ENCODE measurements around the gene GPR101. TPM values are rescaled to one million over a fixed set of nuclear protein-coding genes. Genes with fewer than 3 reads are reported as not detected.

The GPR101 gene
- not detected in 2 replicates for total RNA-seq
- polyA plus RNA-seq (2012): not detected

DNA sequence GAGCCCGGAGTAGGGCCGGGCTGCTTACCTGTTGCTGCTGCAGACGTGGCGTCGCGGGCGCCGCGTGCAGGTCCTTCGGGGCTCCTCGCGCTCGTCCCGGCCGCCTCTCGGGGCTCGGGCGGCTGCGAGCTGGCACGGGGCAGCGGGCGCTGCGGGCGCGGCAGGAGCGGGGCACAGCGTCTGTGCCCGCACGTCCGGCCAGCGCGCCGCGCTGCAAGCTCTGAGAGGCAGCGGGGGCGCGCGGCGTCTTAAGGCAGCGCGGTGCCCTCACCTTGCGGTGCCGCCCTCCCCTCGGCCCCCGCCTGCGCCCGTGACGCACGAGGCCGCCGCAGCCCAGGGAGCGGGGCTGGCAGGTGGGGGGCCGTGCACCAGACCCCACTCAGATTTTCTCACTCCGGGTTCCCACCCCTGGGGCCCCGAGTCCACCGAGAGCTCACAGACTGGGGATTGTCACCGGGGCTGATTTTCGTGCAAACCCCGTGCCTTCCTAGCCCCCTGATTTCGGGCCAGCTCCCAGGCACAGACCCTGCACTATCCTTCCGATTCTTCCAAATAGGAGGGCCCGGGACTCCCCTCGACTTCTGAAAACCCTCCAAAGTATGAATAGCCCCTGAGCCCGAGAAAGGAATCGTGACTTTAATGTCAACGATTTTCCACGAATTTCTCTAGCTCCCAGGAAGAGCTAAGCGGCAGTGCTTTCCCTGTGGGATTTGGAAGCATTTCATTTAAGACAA, at the start of gene GPR101:
TSS of gene GPR101 (minus strand) at position 222 of the 734 bp plus-strand sequence. CDS start 2,321 bp downstream, outside the sequence.
- DNase-seq (ENCODE audit: low read depth): no peak

- no peak for DNase-seq (ENCODE audit: low read depth)
Measured at GRCh38 chrX:137081239-137081638, 47.4 kb upstream of the GPR101 start.

GRCh38 chrX:137072396-137072795, 38.6 kb upstream of the GPR101 start:
- DNase-seq (ENCODE audit: low read depth): peak; percentile 43

GRCh38 chrX:137071596-137071995, 37.8 kb upstream of the GPR101 start:
- DNase-seq (ENCODE audit: low read depth): peak; percentile 75

GRCh38 chrX:137067147-137067546, 33.4 kb upstream of the GPR101 start:
- no peak for DNase-seq (ENCODE audit: low read depth)

- DNase-seq (ENCODE audit: low read depth): no peak
Measured at GRCh38 chrX:137062915-137063617, 29.3 kb upstream of the GPR101 start.

DNA sequence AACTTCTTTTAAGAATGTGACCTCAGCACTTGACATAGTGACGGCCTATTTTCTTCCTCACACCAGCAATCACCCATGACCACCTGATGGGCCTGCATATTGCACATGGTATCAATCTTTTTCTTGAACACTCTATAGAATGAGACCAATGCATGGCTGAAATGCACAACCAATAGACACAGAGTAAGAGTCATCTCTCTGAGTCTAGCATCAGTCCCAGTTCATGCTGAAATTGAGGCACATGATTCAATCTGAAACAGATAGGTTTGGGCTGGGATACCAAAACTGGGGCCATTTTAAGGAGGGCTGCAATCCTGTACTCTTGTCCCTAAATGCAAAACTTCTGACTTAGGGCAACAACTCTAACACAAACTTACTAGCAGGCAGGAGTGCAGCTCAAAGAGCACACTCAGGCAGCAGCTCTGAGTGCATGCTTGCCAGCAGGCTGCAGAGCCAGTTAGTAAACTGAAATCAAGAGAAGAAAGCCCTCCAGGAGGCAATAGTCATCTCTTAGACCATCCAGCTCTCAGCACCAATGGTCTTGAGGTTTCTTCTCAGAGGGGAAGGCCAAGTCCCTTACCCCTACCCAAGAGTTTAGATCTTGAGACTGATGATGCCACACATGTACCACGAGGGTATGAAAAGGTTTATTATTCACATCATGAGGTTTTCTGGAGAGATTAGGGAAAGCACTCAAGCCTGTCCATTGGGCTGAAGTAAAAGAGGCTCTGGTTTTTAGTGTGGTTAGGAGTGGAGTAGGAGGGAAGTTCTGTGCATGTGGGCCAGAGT, 24.7 kb upstream of the GPR101 start:
- DNase-seq (ENCODE audit: low read depth): no peak

DNA sequence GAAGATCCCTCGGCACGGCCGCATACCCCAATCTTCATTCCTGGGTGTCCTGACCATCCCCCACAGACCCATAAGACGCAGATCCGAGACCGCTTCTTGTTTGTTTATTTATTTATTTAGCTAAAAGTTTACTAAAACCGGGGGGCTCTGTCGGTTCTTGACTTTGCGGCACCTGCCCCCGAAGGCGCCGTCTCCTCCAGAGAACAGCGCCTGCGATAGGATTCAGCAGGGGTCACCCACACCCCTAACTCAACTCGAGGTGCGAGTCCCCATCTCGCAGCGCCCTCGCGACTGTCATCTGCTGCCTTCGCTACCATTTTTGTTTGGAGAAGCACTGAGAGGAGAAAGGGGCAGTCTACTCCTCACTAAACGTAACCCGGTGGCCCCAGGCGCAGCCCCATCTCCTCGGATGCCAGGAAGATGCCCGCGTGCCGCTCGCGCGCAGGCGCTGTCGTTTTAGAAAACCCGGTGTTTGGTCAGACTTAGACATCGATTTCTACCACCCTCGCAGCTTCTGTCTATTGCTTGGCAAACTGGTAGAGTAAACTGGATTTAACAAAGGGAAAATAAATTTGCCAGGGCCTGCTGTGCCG, 18.9 kb upstream of the GPR101 start:
- DNase-seq (ENCODE audit: low read depth): no peak

- DNase-seq (ENCODE audit: low read depth): peak; percentile 48
Measured at GRCh38 chrX:137051978-137052642, 18.3 kb upstream of the GPR101 start.

DNA sequence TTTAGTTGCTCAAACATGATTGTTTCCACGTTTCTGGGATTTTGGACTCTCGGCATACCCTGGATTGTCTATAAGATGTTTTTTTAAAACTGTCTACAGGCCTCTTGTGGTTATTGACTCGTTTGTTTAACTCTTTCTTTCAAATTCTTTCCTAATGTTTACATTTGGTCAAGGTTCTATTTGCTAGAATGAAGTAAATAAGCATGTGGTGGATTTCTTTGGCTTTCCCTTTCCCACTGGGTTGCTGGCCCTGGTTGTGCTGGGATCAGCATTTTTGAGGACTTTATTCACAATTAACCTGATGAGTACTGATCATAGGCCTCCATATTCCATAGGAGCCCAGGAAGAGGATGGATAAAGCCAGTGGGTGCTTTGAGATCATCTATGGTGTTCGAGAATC, 11.1 kb upstream of the GPR101 start:
- DNase-seq (ENCODE audit: low read depth): no peak

GRCh38 chrX:137043736-137044135, 9.9 kb upstream of the GPR101 start:
- DNase-seq (ENCODE audit: low read depth): no peak

DNA sequence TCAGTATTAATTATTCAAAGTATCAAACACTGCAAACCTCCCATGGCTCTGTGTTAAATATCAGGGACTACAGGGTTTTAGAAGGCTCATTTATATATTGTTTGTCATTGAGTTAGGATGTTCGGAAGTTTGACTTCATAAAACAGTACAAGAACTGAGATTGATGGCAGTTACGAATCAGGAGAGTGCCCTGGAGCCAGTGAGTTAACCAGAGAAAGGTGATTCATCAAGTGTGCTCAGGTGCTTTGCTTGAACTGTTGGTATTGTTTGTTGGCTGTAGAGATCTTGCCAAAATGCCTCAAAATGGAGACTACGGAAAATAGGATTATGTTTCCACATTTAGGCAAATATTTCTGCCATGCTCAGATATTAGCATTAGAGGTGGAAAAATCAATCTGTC, 7.5 kb upstream of the GPR101 start:
- no peak for DNase-seq (ENCODE audit: low read depth)

DNA sequence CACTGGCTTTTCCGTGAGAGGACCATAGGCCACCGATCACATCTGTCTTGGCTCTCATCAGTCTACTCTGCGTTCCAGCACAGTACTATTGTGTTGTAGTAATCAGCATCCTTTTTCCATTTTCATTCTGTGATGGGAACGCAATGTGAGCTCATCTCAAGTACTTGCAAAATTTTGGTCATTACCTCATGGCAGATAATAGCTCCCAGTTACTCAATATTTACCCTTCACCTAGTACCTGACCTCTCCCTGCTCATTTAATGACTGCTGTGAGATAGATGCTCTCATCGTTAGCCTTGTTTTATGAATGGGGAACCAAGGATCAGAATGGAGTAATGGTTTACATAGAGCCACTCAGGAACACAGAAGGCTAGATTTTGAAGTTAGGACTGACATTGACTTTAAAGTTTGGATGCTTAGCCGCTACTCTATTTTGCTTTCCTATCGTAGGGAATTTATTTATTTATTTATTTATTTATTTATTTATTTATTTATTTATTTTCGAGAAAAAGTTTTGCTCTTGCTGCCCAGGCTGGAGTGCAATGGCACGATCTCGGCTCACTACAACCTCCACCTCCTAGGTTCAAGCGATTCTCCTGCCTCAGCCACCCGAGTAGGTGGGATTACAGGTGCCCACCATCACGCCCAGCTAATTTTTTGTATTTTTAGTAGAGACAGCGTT, 6.5 kb upstream of the GPR101 start:
- no peak for DNase-seq (ENCODE audit: low read depth)

DNA sequence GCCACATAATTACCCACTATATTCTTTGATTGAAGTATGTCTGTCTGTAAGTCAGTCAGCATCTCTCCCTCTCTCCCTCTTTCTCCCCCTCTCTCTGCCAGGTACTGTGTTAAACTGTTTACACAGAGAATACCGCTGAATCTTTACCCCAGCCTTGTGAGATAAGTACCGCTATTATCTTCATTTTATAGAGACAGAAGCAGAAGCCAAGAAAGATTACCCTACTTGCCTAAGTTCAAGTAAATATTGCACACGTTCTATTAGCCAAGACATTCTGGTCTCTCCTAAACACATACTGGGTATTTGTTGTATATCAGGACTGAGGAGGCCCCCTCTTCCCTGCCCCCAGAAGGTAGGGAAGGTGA, 695 bp upstream of the GPR101 start:
- DNase-seq (ENCODE audit: low read depth): no peak

DNA sequence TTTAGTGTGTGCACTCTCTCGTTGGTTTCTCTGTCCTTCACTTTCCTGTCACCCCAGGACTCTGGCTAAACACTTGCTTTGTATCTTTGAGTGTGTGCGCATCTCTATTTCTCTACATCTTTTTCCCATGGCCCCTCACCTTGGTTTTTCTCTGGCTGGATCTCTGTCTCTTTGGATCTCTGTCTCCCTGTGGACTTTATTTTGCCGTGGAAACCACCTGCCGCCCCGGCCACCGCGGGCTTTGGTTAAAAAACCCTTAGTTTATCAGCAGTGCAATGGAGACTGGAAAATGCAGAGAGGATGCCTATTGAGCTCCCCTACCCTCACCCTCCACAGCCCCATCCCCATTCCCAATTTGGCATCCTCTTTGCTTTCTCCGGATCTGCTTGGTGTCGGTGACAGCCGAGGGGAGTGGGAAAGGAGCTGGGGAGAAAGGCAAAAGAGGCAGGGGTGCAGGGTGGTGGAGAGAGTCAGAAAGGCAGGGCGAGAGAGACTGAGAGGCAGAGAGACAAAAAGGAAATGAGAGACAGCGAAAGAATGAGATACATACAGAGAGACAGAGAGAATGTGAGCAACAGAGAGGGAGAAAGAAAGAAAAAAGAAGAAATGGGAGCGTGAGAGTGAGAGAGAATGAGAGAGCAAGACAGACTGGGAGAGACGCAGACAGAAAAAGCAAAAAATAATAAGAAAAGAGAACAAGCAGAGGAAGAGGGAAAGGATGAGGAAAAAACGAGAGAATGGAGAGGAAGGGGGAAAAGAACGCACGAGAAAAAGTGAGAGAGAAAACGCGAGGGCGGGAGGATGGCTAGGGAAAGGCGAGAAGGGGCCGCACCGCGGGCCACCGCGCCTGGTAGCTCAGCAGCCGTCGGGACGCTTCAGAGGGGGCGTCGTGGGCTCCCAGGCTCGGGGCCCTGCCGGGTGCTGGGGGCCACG, 688 bp downstream of the GPR101 start:
- DNase-seq (ENCODE audit: low read depth): no peak

GRCh38 chrX:137032341-137032694, 1.5 kb downstream of the GPR101 start:
- DNase-seq (ENCODE audit: low read depth): no peak

DNA sequence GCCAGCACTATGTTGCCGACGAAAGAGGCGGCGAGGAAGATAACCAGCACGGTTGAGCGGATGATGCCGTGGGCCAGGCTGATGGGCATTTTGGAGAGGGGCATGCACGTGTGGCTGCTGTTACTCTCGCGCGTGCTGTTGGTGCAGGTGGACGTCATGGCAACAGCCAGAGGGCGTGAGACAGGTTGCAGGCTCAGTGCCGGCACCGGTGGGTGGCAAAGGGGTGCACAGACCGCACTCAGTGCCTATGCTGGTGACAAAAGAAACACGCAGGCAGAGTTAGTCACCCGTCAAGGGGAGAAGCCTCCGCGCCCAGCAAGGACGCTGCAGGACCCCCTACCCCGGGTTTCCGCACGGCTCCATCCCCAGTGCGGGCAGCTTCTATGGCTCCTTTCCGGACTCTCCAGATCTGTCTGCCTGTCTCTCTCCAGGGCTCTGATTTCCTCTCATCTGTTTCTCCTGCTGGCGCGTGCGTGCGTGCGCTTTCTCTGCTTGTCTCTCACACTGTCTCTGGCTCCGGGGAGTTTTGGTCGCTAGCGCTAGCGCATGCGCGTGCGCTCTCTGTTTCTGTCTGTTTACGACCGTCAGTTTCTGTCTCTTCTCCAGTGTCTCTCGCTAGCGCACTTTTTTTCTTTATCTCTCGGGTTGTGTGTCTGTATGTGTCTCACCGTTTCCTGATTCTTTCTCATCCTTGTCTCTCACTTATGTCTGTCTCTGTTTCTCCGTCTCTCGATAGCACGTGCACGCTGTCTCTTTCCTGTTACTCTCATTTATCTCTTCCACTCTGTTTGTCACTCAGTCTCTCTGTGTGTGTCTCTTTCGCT, 2.1 kb downstream of the GPR101 start:
- peak; percentile 47 for DNase-seq (ENCODE audit: low read depth)

DNA sequence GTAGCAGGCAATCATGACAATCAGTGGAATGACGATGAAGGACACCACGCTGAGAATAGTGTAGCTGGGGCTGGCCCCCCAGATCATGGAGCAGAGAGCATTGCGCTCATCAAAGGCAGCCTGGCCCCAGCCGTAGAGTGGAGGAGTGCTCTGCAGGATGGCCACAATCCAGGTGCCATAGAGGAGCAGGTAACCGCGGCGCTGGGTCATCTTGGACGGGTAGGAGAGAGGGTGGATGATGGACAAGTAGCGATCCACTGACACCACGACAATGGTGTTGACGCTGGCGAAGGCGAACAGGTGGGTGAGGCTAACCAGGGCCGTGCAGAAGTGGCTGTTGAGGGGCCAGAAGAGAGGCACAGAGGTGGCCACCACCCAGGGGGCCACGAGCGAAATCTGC, 2.8 kb downstream of the GPR101 start:
- no peak for DNase-seq (ENCODE audit: low read depth)

GRCh38 chrX:137028699-137029098, 5.1 kb downstream of the GPR101 start:
- DNase-seq (ENCODE audit: low read depth): no peak
